Kidney (tissue), 14 donors: ENCODE data around the gene SERTAD2. TPM values are rescaled to one million over a fixed set of nuclear protein-coding genes. Genes with fewer than 3 reads are reported as not detected.
A peak's percentile ranks its signal among the peaks of the same experiment; 100 is the strongest.

Source experiments
- DNase-seq, 5 donors: peaks; one replicate each; pipeline ENCODE4 v3.0.0-alpha.2; 2013 to 2020
- FAIRE-seq: peaks from 2 replicates; lab custom pipeline; 2012; peaks lifted over from hg19 to GRCh38; lab: Jason Lieb, UNC
- H3K27ac ChIP-seq, 2 donors: one replicate each; pipeline ENCODE4 v1.7.0; 2013; ENCODE audit warnings: low read depth in 2 of 2, low read length in 2 of 2, inconsistent platforms in 1 of 2
- H3K27me3 ChIP-seq: one replicate; pipeline ENCODE4 v1.7.1; 2013; ENCODE audit warnings: low read length, inconsistent platforms; ENCODE audit not compliant: control insufficient read depth, insufficient read depth
- H3K36me3 ChIP-seq, 3 donors: one replicate each; pipeline versions ENCODE4 v1.7.0 to v1.7.1; 2013; ENCODE audit warnings: low read length in 3 of 3, control low read depth in 1 of 3, inconsistent platforms in 1 of 3; ENCODE audit not compliant: insufficient read depth in 3 of 3, control insufficient read depth in 2 of 3
- H3K4me1 ChIP-seq, 3 donors: one replicate each; pipeline versions ENCODE4 v1.7.0 to v1.7.1; 2013; ENCODE audit warnings: low read length in 3 of 3, inconsistent platforms in 1 of 3, low read depth in 1 of 3; ENCODE audit not compliant: control insufficient read depth in 2 of 3, insufficient read depth in 2 of 3
- H3K4me3 ChIP-seq, 3 donors: one replicate each; pipeline versions ENCODE4 v1.7.0 to v1.8.1; 2013; ENCODE audit warnings: low read length in 3 of 3, control low read depth in 1 of 3, inconsistent platforms in 1 of 3
- H3K9ac ChIP-seq, 3 donors: one replicate each; pipeline versions ENCODE4 v1.7.0 to v1.7.1; 2013; ENCODE audit warnings: low read length in 3 of 3, control low read depth in 1 of 3, inconsistent platforms in 1 of 3
- H3K9me3 ChIP-seq, 3 donors: one replicate each; pipeline versions ENCODE4 v1.7.0 to v1.7.1; 2013; ENCODE audit warnings: low read length in 3 of 3, control low read depth in 1 of 3, inconsistent platforms in 1 of 3; ENCODE audit not compliant: control insufficient read depth in 2 of 3, insufficient read depth in 1 of 3
- CTCF ChIP-seq: IDR thresholded peaks from 3 replicates; pipeline ENCODE4 v1.5.1; 2012; ENCODE audit warnings: mild to moderate bottlenecking, moderate library complexity, borderline replicate concordance; ENCODE audit not compliant: insufficient read depth; ENCODE audit errors: extremely low read depth
- intact Hi-C: fragments of 100-400 bp; cut with DNase I; formaldehyde crosslinking; loops from one replicate; pipeline ENCODE4 v1.11.1; 2022
- polyA plus RNA-seq: library from polyadenylated mRNA; stranded (reverse); fragments of 350-450 nt; fragmentation: Illumina TruSeq; extraction: RNeasy Lipid Tissue Mini Kit (QIAGEN cat#74804); gene quantifications from one replicate; pipeline ENCODE4 v1.2.3, GENCODE V29; 2014; ENCODE audit warnings: low read depth, low replicate concordance; ENCODE audit not compliant: insufficient read depth
- total RNA-seq: library from RNA; stranded (reverse); fragmentation: NEBNext Ultra II Directional; extraction: Animal tissue kit (Norgen Biotek cat#: 25700); gene quantifications from one replicate; pipeline ENCODE4 v1.2.1, GENCODE V29; 2021
- donor health status: control.
- donor health status: control.
- donor health status: control.
- donor health status: control.
- donor health status: control.
- donor health status: DM: yes; HTN: yes; CAD: no.
- donor health status: Normal renal cell carcinoma (clear cell type).

SERTAD2 gene
- total and polyA plus RNA-seq, 2 donors from 2014 or later = 6.2 to 21.1 TPM

GRCh38 chr2:64651590-64651989 lies 2.1 kb downstream of the SERTAD2 start:
- no peak for FAIRE-seq
- Histone ChIP-seq H3K9ac (no peak overlapping the region), H3K9me3 (no peaks in the 10 kb centered on the region), H3K4me3 (peak overlapping the region in 1 of 3 donors; percentile 86), H3K4me1 (peaks cover 5 to 24% (median 13%) of the 10 kb centered on the region in 3 donors), H3K27ac (peak overlapping the region in 1 of 2 donors; percentile 9), H3K36me3 (no peaks in the 10 kb centered on the region), H3K27me3 (no peaks in the 10 kb centered on the region)
- intact Hi-C loops = loop anchor here (5.0 kb wide), 1 partner anchor 206 kb away; no protein-coding TSS in a partner anchor
- no peak for TF ChIP-seq CTCF
- DNase-seq = peak in 2 of 5 donors; percentile 39 to 54

- FAIRE-seq (no peak), DNase-seq (peak in 2 of 5 donors; percentile 13 to 37)
- Histone ChIP-seq H3K27me3 (no peaks in the 10 kb centered on the region), H3K36me3 (no peaks in the 10 kb centered on the region), H3K4me1 (peaks cover 5 to 24% (median 13%) of the 10 kb centered on the region in 3 donors), H3K9ac (no peak overlapping the region), H3K4me3 (no peak overlapping the region), H3K9me3 (no peaks in the 10 kb centered on the region), H3K27ac (peak overlapping the region in 1 of 2 donors; percentile 3)
- intact Hi-C loops = loop anchor here (5.0 kb wide), 1 partner anchor 206 kb away; no protein-coding TSS in a partner anchor
- no peak for TF ChIP-seq CTCF
Measured at GRCh38 chr2:64650722-64651338, 2.9 kb downstream of the SERTAD2 start.

GRCh38 chr2:64650296-64650695 lies 3.4 kb downstream of the SERTAD2 start:
- intact Hi-C loops = loop anchor here (5.0 kb wide), 1 partner anchor 207 kb away; no protein-coding TSS in a partner anchor
- Histone ChIP-seq H3K9me3 (no peaks in the 10 kb centered on the region), H3K36me3 (no peaks in the 10 kb centered on the region), H3K27ac (peak overlapping the region in 1 of 2 donors; percentile 3), H3K4me1 (peaks cover 5 to 26% (median 13%) of the 10 kb centered on the region in 3 donors), H3K27me3 (no peaks in the 10 kb centered on the region), H3K4me3 (no peak overlapping the region), H3K9ac (no peak overlapping the region)
- FAIRE-seq (no peak), DNase-seq (no peak)
- TF ChIP-seq CTCF = no peak
